K562 (cell line): ENCODE measurements around the gene TAF4. TPM values are rescaled to one million over a fixed set of nuclear protein-coding genes. Genes with fewer than 3 reads are reported as not detected.

Experiments used
- ATAC-seq: fragments of 200-7000 bp; cut with Tn5 transposase; 3 replicates; pipeline ENCODE4 v1.9.1; 2020; ENCODE audit warnings: moderate library complexity
- BruUV-seq: library from RNA; stranded (reverse); fragments of 400-500 nt; replicated peaks from 2 replicates; lab custom pipeline; 2021; lab: Mats Ljungman, UMichigan
- CTCF ChIA-PET: fragments of 300-600 bp; formaldehyde crosslinking; extraction: SDS; loops from one replicate; lab custom pipeline; 2021; ENCODE audit warnings: low intra/inter-chr PET ratio; lab: Yijun Ruan, JAX
- POLR2A ChIA-PET: fragments of 300-600, 350-650 bp; sonication (Branson Sonifier 250); formaldehyde crosslinking; extraction: SDS; loops from one replicate; lab custom pipeline; 2021; ENCODE audit warnings: antibody characterized with exemption, inconsistent platforms; lab: Yijun Ruan, JAX
- DNase-seq, 4 experiments: peaks; one replicate each; pipeline versions ENCODE4 v3.0.0 to v3.0.0-alpha.2; 2011 to 2018; ENCODE audit warnings: low spot score in 3 of 4, mixed read lengths in 3 of 4; ENCODE audit errors: extremely low read depth in 1 of 4
- FAIRE-seq: peaks from 2 replicates; lab custom pipeline; 2011; peaks lifted over from hg19 to GRCh38; lab: Jason Lieb, UNC
- H2AFZ ChIP-seq: 2 replicates; pipeline ENCODE4 v1.6.0; 2011; ENCODE audit warnings: low read depth, low read length, control low read depth, inconsistent platforms
- H3K27ac ChIP-seq: fragments of 200-600 bp; 3 replicates; pipeline ENCODE4 v1.8.0; 2011; ENCODE audit warnings: low read depth, mild to moderate bottlenecking, control low read depth, inconsistent platforms, low read length, moderate library complexity, mixed read lengths; ENCODE audit errors: extremely low read depth
- H3K27me3 ChIP-seq, 2 experiments: fragments of 300-600 bp in 1 of 2; 2 replicates in 1 of 2; 3 replicates in 1 of 2; pipeline versions ENCODE4 v1.6.0 to v1.8.0; 2011; ENCODE audit warnings: inconsistent platforms in 2 of 2, low read length in 2 of 2, mild to moderate bottlenecking in 1 of 2, mixed read lengths in 1 of 2, moderate library complexity in 1 of 2; ENCODE audit not compliant: control insufficient read depth in 2 of 2, insufficient read depth in 2 of 2
- H3K36me3 ChIP-seq: fragments of 300-600 bp; 3 replicates; pipeline ENCODE4 v1.8.0; 2011; ENCODE audit warnings: mild to moderate bottlenecking, low read length, inconsistent platforms; ENCODE audit not compliant: control insufficient read depth, insufficient read depth
- H3K4me1 ChIP-seq, 2 experiments: fragments of 200-600 bp in 1 of 2; replicated peaks in 1 of 2; 2 replicates in 1 of 2; 3 replicates in 1 of 2; pipeline versions ENCODE4 v1.5.1 to v1.8.0; 2011; ENCODE audit warnings: inconsistent platforms in 2 of 2, low read length in 2 of 2, mild to moderate bottlenecking in 1 of 2, mixed read lengths in 1 of 2, moderate library complexity in 1 of 2; ENCODE audit not compliant: control insufficient read depth in 2 of 2, insufficient read depth in 2 of 2
- H3K4me2 ChIP-seq: 2 replicates; pipeline ENCODE4 v1.6.1; 2011; ENCODE audit warnings: low read length, control low read depth, inconsistent platforms, mixed read lengths; ENCODE audit not compliant: insufficient read depth
- H3K4me3 ChIP-seq: fragments of 200-600 bp; sonication (generic), shearing (Covaris generic); 2 replicates; pipeline ENCODE4 v1.5.1; 2016; ENCODE audit warnings: control low read depth, inconsistent platforms
- H3K79me2 ChIP-seq: fragments of 200-600 bp; 3 replicates; pipeline ENCODE4 v1.8.0; 2011; ENCODE audit warnings: low read length, inconsistent platforms; ENCODE audit not compliant: control insufficient read depth, insufficient read depth
- H3K9ac ChIP-seq, 2 experiments: 2 replicates each; pipeline versions ENCODE4 v1.6.0 to v1.6.1; 2011; ENCODE audit warnings: low read depth in 2 of 2, low read length in 2 of 2, control low read depth in 1 of 2, inconsistent platforms in 1 of 2, mild to moderate bottlenecking in 1 of 2, mixed read lengths in 1 of 2; ENCODE audit not compliant: insufficient read depth in 1 of 2
- H3K9me1 ChIP-seq: one replicate; pipeline ENCODE4 v1.6.0; 2011; ENCODE audit warnings: inconsistent platforms, mild to moderate bottlenecking, low read length, moderate library complexity; ENCODE audit not compliant: control insufficient read depth, insufficient read depth
- H3K9me3 ChIP-seq: replicated peaks from 2 replicates; pipeline ENCODE4 v1.5.1; 2011; ENCODE audit warnings: low read depth, low read length, inconsistent platforms; ENCODE audit not compliant: control insufficient read depth, insufficient read depth
- H4K20me1 ChIP-seq: replicated peaks from 2 replicates; pipeline ENCODE4 v1.6.1; 2011; ENCODE audit warnings: low read length, inconsistent platforms, mixed read lengths; ENCODE audit not compliant: control insufficient read depth, insufficient read depth
- CREBBP ChIP-seq: IDR thresholded peaks from one replicate; pipeline ENCODE4 v1.6.1; 2012; ENCODE audit warnings: low read depth, mild to moderate bottlenecking, control low read depth, inconsistent platforms, low read length
- HMBOX1 ChIP-seq: sonication (generic); IDR thresholded peaks from 2 replicates; pipeline ENCODE4 v1.6.1; 2016
- SRSF7 ChIP-seq: fragments of 200-400 bp; formaldehyde crosslinking; optimal IDR thresholded peaks from 2 replicates; pipeline ENCODE3; 2017; ENCODE audit warnings: mild to moderate bottlenecking, low read depth, low read length
- TAF7 ChIP-seq: fragments of 450-650 bp; IDR thresholded peaks from 2 replicates; pipeline ENCODE4 v1.6.1; 2016; ENCODE audit warnings: missing genetic modification characterization, missing compliant biosample characterization
- YBX1 ChIP-seq: fragments of 450-650 bp; IDR thresholded peaks from 2 replicates; pipeline ENCODE4 v1.7.1; 2016; ENCODE audit warnings: mild to moderate bottlenecking
- ZNF445 ChIP-seq: fragments of 250-450 bp; sonication (Bioruptor Pico); IDR thresholded peaks from 2 replicates; pipeline ENCODE4 v1.4.0; 2020; ENCODE audit warnings: low read depth, mild to moderate bottlenecking, moderate library complexity
- ZNF699 ChIP-seq: fragments of 250-450 bp; sonication (Bioruptor Pico); IDR thresholded peaks from 2 replicates; pipeline ENCODE4 v1.8.0; 2021; ENCODE audit warnings: mild to moderate bottlenecking, moderate library complexity; ENCODE audit not compliant: insufficient replicate concordance
- WGBS: fragments of 100-300 bp; shearing (Covaris generic); methylation state at CpG from one replicate; pipeline ENCODE4 v1.1.6; 2016; ENCODE audit warnings: low coverage, mixed read lengths; ENCODE audit not compliant: insufficient coverage; ENCODE audit errors: missing lambda C conversion rate; 5-methylcytosine and 5-hydroxymethylcytosine counted together
- in situ Hi-C: fragments of 300-500 bp; cut with MboI; formaldehyde crosslinking; loops from 4 replicates; pipeline ENCODE4 v1.15.0; 2018; ENCODE audit warnings: inconsistent platforms, mixed read lengths
- intact Hi-C: fragments of 100-400 bp; cut with micrococcal nuclease; formaldehyde crosslinking; loops from 2 replicates; pipeline ENCODE4 v1.14.2; 2022
- polyA plus RNA-seq, 8 experiments: library from polyadenylated mRNA; depleted of rRNA in 4 of 8; stranded (reverse) in 5 of 8; unstranded in 3 of 8; fragments of >200 nt; fragmentation: Nextera tagmentation in 2 of 8; fragmentation: Illumina TruSeq in 1 of 8; extraction: Ambion mirVana in 2 of 8; extraction: Trizol in 1 of 8; gene quantifications; 2 replicates each; pipeline versions ENCODE4 v1.2.1 to v1.2.3, GENCODE V29; 2011 to 2014; ENCODE audit warnings: inconsistent platforms in 1 of 8, missing spikeins in 1 of 8
- total RNA-seq, 7 experiments: library from RNA; depleted of rRNA in 6 of 7; stranded (reverse); fragments of >200 nt in 6 of 7; fragmentation: Illumina TruSeq in 2 of 7; extraction: Trizol in 2 of 7; gene quantifications; 2 replicates each; pipeline versions ENCODE4 v1.2.1 to v1.2.3, GENCODE V29; 2011 to 2021; ENCODE audit warnings: low replicate concordance in 1 of 7

The TAF4 gene
- total and polyA plus RNA-seq, 9 of the 15 experiments (the other 6 are each of a cell fraction or from before 2014, with no cell fraction given): 0.44 to 28.3 (median 5.6) TPM

- TF ChIP-seq HMBOX1 (no peak), SRSF7 (no peak), TAF7 (tag) (no peak), CREBBP (no peak)
Observed at GRCh38 chr20:62087227-62087626, 21.5 kb upstream of the TAF4 start (continued).

- in situ Hi-C loops: no loop called here
- no peak overlapping the region for H3K9ac ChIP-seq
- no peak for DNase-seq
- H3K27me3 ChIP-seq: peaks cover 36 to 60% of the 10 kb centered on the region in 2 experiments
- H3K36me3 ChIP-seq: no peaks in the 10 kb centered on the region
- H3K4me3 ChIP-seq: no peak overlapping the region
- ChIA-PET POLR2A (no interaction called here), CTCF (no interaction called here)
- TF ChIP-seq ZNF445 (CRISPR knock-in tag): no peak
- no peak for TF ChIP-seq ZNF699 (CRISPR knock-in tag)
- no peak for TF ChIP-seq YBX1
- no peaks in the 10 kb centered on the region; the same call in 1 of the 2 replicates for H3K9me3 ChIP-seq
- no peaks in the 10 kb centered on the region for H4K20me1 ChIP-seq
- ATAC-seq: no peak
- no peaks in the 10 kb centered on the region for H3K79me2 ChIP-seq
- intact Hi-C loops: no loop called here
- H2AFZ ChIP-seq: no peak overlapping the region
- H3K4me2 ChIP-seq: no peak overlapping the region
- FAIRE-seq: no peak
- no TSS peak for BruUV-seq
- no peak overlapping the region for H3K27ac ChIP-seq
- peaks cover 0 to 7% of the 10 kb centered on the region in 2 experiments; a peak in 3 of 5 replicates for H3K4me1 ChIP-seq
- 7% methylated on average over 8 of the region's 9 CpGs for WGBS
- no peaks in the 10 kb centered on the region for H3K9me1 ChIP-seq
Observed at GRCh38 chr20:62085206-62085605, 19.5 kb upstream of the TAF4 start.
